Lung (tissue), 12 donors: ENCODE results near the gene PYM1. TPM values are rescaled to one million over a fixed set of nuclear protein-coding genes. Genes with fewer than 3 reads are reported as not detected.

ENCODE experiments used
- ATAC-seq: fragments of 200-7000 bp; cut with Tn5 transposase; one replicate; pipeline ENCODE4 v1.9.1; 2020; ENCODE audit warnings: moderate number of reproducible peaks; ENCODE audit not compliant: insufficient read depth, low FRiP score
- DNase-seq, 3 donors: peaks; one replicate each; pipeline ENCODE4 v3.0.0-alpha.2; 2013 to 2017
- H3K27ac ChIP-seq, 2 donors: one replicate each; pipeline ENCODE4 v1.5.1; 2013; ENCODE audit warnings: mild to moderate bottlenecking in 2 of 2, moderate library complexity in 2 of 2, control low read depth in 1 of 2, inconsistent platforms in 1 of 2, low read depth in 1 of 2, low read length in 1 of 2
- H3K27me3 ChIP-seq, 3 donors: one replicate each; pipeline ENCODE4 v1.5.1; 2013; ENCODE audit warnings: low read length in 2 of 3; ENCODE audit not compliant: control insufficient read depth in 3 of 3, insufficient read depth in 3 of 3
- H3K36me3 ChIP-seq, 4 donors: one replicate each; pipeline ENCODE4 v1.5.1; 2013; ENCODE audit warnings: low read length in 4 of 4, mild to moderate bottlenecking in 1 of 4, moderate library complexity in 1 of 4; ENCODE audit not compliant: control insufficient read depth in 4 of 4, insufficient read depth in 4 of 4
- H3K4me1 ChIP-seq, 5 donors: one replicate each; pipeline ENCODE4 v1.5.1; 2013; ENCODE audit warnings: low read length in 5 of 5, mild to moderate bottlenecking in 2 of 5, moderate library complexity in 1 of 5; ENCODE audit not compliant: control insufficient read depth in 5 of 5, insufficient read depth in 5 of 5
- H3K4me3 ChIP-seq: one replicate; pipeline ENCODE4 v1.5.1; 2013; ENCODE audit warnings: mild to moderate bottlenecking, control low read depth, moderate library complexity
- H3K9ac ChIP-seq, 2 donors: one replicate each; pipeline ENCODE4 v1.5.1; 2013; ENCODE audit warnings: low read length in 2 of 2, control low read depth in 1 of 2; ENCODE audit not compliant: insufficient read depth in 1 of 2
- H3K9me3 ChIP-seq, 4 donors: one replicate each; pipeline ENCODE4 v1.5.1; 2013; ENCODE audit warnings: low read length in 3 of 4, mild to moderate bottlenecking in 1 of 4, moderate library complexity in 1 of 4; ENCODE audit not compliant: control insufficient read depth in 4 of 4, insufficient read depth in 3 of 4
- WGBS, 2 donors: extraction: QIAGEN DNeasy Blood & Tissue Kit; methylation state at CpG; one replicate each; pipeline ENCODE4 v1.1.7; 2013; 5-methylcytosine and 5-hydroxymethylcytosine counted together
- polyA plus RNA-seq, 2 donors: library from polyadenylated mRNA; stranded (reverse); fragments of 200-250 nt; gene quantifications; one replicate each; pipeline ENCODE4 v1.2.1, GENCODE V29; 2013
- total RNA-seq, 2 donors: library from RNA; depleted of rRNA in 1 of 2; stranded (reverse); fragments of >200 nt in 1 of 2; gene quantifications; one replicate each; pipeline ENCODE4 v1.2.1, GENCODE V29; 2014 to 2021
- TF ChIP-seq, protein P1 (sequence below): IDR thresholded peaks from 2 replicates; pipeline ENCODE4 v1.5.1; 2012; ENCODE audit warnings: mild to moderate bottlenecking; ENCODE audit errors: control extremely low read depth, extremely low read depth
- donor health status: control.
- donor health status: control.
- donor health status: Bipolar disorder and iron deficiency.
- donor health status: healthy.
- donor health status: DM: yes; HTN: yes; CAD: no.

Gene PYM1
- total and polyA plus RNA-seq, 4 donors: 32.0 to 44.9 (median 35.0) TPM

DNA sequence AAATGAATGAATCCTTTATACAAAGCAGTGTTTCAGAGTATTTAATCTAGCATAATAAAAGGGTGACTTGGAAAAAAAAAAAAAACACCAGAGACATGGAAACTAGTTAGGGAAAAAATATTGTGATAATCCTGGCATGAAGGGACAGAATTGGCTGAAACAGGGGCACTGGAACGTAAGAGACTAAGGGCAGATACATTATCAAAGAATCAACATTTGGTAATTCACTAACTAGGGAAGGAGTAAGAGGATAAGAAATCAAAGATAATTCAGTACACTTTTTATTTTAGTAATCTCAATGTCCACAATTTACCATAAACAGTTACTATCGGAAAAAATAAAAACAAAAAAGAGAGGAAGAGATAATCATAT is 18.2 kb downstream of the PYM1 start:
- Histone ChIP-seq H3K4me1 (peaks cover 0 to 9% (median 4%) of the 10 kb centered on the region in 5 donors), H3K36me3 (peaks cover 0 to 5% (median under 1%) of the 10 kb centered on the region in 4 donors), H3K27ac (no peak overlapping the region), H3K9me3 (no peaks in the 10 kb centered on the region), H3K27me3 (no peaks in the 10 kb centered on the region), H3K9ac (no peak overlapping the region), H3K4me3 (no peak overlapping the region)
- DNase-seq: no peak
- TF ChIP-seq, protein P1, sequence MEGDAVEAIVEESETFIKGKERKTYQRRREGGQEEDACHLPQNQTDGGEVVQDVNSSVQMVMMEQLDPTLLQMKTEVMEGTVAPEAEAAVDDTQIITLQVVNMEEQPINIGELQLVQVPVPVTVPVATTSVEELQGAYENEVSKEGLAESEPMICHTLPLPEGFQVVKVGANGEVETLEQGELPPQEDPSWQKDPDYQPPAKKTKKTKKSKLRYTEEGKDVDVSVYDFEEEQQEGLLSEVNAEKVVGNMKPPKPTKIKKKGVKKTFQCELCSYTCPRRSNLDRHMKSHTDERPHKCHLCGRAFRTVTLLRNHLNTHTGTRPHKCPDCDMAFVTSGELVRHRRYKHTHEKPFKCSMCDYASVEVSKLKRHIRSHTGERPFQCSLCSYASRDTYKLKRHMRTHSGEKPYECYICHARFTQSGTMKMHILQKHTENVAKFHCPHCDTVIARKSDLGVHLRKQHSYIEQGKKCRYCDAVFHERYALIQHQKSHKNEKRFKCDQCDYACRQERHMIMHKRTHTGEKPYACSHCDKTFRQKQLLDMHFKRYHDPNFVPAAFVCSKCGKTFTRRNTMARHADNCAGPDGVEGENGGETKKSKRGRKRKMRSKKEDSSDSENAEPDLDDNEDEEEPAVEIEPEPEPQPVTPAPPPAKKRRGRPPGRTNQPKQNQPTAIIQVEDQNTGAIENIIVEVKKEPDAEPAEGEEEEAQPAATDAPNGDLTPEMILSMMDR: no peak
- no peak for ATAC-seq
- 65 to 81% methylated on average over 2 of the region's 2 CpGs for WGBS, 2 donors

- H3K4me3 ChIP-seq: no peak overlapping the region
- ATAC-seq (no peak), DNase-seq (peak; percentile 14 to 44 (median 22))
- H3K4me1 ChIP-seq: peaks cover 0 to 9% (median 4%) of the 10 kb centered on the region in 5 donors
- TF ChIP-seq, protein P1: no peak
- WGBS, 2 donors: 57 to 79% methylated on average over 8 of the region's 8 CpGs
- no peaks in the 10 kb centered on the region for H3K27me3 ChIP-seq
- H3K9me3 ChIP-seq: no peaks in the 10 kb centered on the region
- H3K36me3 ChIP-seq: peaks cover 0 to 3% (median under 1%) of the 10 kb centered on the region in 4 donors
- H3K27ac ChIP-seq: no peak overlapping the region
- H3K9ac ChIP-seq: no peak overlapping the region
Measured at GRCh38 chr12:55908726-55909512, 18.8 kb downstream of the PYM1 start.

DNA sequence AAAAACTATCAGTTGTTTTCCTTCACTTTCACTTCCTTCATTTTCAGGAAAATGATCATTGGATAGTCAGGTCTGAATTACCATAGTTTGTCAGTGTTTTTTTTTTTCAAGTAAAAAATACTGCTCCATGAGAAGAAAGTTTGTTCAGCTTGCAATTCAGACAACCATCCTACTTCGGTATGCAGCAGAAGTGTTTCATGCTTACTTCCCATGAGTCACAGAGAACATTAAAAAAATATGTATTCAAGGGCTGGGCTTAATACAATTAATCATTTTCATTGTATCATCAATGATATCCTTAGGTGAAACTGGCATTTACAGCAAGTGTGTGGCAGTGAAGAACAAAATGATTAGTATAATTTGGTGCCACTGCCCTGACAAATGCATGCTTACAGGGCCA is 21.6 kb downstream of the PYM1 start:
- ATAC-seq: no peak

More for the DNA sequence above, 21.6 kb downstream of the PYM1 start:
- Histone ChIP-seq H3K27ac (no peak overlapping the region), H3K4me3 (no peak overlapping the region), H3K9ac (no peak overlapping the region), H3K27me3 (no peaks in the 10 kb centered on the region), H3K4me1 (peaks cover 0 to 6% (median 3%) of the 10 kb centered on the region in 5 donors), H3K36me3 (peaks cover 6 to 18% (median 10%) of the 10 kb centered on the region in 4 donors), H3K9me3 (no peaks in the 10 kb centered on the region)
- WGBS, 2 donors: 79 to 89% methylated on average over 1 of the region's 1 CpG
- DNase-seq: no peak
- TF ChIP-seq, protein P1: no peak
